HEK293T (cell line): ENCODE measurements around the gene LCOR.

ENCODE experiments used
- FOXM1 ChIP-seq: fragments of 450-650 bp; IDR thresholded peaks from 2 replicates; pipeline ENCODE4 v1.6.1; 2017; ENCODE audit warnings: mild to moderate bottlenecking, borderline replicate concordance
- SP1 ChIP-seq: fragments of 450-650 bp; IDR thresholded peaks from 2 replicates; pipeline ENCODE4 v1.6.1; 2017
- TARDBP ChIP-seq: fragments of 450-650 bp; IDR thresholded peaks from 2 replicates; pipeline ENCODE4 v1.6.1; 2016

DNA sequence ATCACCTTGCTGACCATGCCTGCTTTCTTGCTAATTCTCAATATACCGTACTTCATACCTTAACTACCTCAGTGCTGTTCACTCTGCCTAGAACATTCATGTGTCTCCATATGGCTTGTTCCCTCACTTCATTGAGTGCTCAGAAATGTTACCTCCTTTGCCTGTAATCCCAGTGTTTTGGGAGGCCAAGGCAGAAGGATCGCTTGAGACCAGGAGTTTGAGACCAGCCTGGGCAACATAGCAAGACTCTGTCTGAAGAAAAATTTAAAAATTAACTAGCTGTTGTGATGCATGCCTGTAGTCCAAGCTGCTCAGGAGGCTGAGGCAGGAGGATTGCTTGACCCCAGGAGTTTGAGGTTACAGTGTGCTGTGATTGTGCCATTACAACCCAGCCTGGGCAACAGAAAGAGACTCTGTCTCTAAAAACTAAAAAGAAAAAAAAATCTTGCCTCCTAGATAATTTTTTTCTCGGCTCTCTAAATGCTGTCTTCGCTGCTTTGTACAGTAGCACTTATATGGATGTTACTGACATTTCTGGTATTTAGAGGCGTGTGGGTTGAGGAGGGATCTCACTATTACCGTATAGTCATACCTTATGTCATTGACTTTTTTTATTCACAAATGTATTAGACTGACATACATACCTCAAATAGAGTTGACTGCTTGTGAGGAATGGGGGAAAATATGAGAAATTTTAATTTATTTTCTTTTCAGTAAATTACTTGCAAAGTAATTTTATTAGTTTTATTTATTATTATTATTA, 63.7 kb downstream of the LCOR start:
- TF ChIP-seq SP1 (no peak), FOXM1 (no peak), TARDBP (no peak)
